ENCODE results near the gene KBTBD6. TPM values are rescaled to one million over a fixed set of nuclear protein-coding genes. Genes with fewer than 3 reads are reported as not detected.

Gene KBTBD6
- total and polyA plus RNA-seq, 2 of the 13 experiments (the other 11 are each of a cell fraction or from before 2014, with no cell fraction given): 4.4 to 12.0 TPM

DNA sequence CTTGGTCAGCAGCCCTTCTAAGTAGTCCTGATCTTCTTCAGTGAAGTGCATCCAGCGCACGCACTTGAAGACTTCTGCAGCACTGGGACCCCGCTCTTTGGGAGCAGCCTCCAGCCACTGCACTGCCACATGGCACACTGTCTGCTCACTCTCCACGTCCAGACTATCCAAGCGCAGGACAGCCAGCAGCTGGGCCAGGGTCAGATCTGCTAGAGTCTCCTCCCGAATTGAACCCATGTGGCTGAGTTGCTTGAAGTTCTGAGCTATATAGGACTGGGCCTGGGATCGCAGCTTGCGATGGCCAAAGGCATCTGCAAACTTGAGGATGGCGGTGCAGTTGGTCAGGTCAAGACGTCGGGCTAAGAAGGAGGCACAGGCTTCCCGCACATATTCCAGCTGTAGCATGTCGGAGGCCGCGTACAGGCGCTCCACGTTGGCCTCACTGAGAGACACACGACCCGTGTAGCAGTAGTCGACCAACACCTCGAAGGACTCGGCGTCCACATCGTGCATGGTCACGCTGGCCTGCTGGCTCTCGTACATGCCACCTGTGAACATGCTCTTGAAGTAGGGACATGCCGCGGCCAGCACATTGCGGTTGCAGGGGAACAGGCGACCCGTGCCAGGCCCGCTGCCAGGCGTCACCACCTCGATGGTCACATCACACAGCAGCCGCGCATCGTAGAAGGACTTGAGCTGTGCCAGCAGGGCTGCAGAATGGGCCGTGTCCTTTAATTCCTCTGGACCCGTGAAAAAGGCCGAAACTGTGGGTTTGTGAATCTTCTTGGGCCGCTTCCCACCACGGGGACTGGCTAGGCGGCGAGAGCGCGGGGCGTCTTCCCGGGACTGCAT lies 716 bp downstream of the KBTBD6 start (continued):
- TF ChIP-seq, protein P1, sequence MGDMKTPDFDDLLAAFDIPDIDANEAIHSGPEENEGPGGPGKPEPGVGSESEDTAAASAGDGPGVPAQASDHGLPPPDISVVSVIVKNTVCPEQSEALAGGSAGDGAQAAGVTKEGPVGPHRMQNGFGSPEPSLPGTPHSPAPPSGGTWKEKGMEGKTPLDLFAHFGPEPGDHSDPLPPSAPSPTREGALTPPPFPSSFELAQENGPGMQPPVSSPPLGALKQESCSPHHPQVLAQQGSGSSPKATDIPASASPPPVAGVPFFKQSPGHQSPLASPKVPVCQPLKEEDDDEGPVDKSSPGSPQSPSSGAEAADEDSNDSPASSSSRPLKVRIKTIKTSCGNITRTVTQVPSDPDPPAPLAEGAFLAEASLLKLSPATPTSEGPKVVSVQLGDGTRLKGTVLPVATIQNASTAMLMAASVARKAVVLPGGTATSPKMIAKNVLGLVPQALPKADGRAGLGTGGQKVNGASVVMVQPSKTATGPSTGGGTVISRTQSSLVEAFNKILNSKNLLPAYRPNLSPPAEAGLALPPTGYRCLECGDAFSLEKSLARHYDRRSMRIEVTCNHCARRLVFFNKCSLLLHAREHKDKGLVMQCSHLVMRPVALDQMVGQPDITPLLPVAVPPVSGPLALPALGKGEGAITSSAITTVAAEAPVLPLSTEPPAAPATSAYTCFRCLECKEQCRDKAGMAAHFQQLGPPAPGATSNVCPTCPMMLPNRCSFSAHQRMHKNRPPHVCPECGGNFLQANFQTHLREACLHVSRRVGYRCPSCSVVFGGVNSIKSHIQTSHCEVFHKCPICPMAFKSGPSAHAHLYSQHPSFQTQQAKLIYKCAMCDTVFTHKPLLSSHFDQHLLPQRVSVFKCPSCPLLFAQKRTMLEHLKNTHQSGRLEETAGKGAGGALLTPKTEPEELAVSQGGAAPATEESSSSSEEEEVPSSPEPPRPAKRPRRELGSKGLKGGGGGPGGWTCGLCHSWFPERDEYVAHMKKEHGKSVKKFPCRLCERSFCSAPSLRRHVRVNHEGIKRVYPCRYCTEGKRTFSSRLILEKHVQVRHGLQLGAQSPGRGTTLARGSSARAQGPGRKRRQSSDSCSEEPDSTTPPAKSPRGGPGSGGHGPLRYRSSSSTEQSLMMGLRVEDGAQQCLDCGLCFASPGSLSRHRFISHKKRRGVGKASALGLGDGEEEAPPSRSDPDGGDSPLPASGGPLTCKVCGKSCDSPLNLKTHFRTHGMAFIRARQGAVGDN (CRISPR knock-in tag; IDR thresholded peaks at IDR 0.05): peak; percentile 92
- TF ChIP-seq, protein P2, sequence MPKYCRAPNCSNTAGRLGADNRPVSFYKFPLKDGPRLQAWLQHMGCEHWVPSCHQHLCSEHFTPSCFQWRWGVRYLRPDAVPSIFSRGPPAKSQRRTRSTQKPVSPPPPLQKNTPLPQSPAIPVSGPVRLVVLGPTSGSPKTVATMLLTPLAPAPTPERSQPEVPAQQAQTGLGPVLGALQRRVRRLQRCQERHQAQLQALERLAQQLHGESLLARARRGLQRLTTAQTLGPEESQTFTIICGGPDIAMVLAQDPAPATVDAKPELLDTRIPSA (CRISPR knock-in tag; IDR thresholded peaks at IDR 0.05; ENCODE audit: borderline replicate concordance): 0 out of 2 replicates have a peak, but pooled peaks have one; percentile 28
- peak; percentile 50; the same call in 1 of the 2 replicates for TF ChIP-seq ZNF703 (CRISPR knock-in tag; IDR thresholded peaks at IDR 0.05; ENCODE audit: borderline replicate concordance)
- TF ChIP-seq EEA1 (CRISPR knock-in tag; IDR thresholded peaks at IDR 0.05; ENCODE audit: borderline replicate concordance): peak; percentile 30; the same call in 1 of the 2 replicates
- 0 out of 2 replicates have a peak, but pooled peaks have one; percentile 7 for TF ChIP-seq ZNF431 (CRISPR knock-in tag; IDR thresholded peaks at IDR 0.05; ENCODE audit: borderline replicate concordance, low read depth)
- peak; percentile 87; the same call in 1 of the 2 replicates for TF ChIP-seq ZNF776 (CRISPR knock-in tag; IDR thresholded peaks at IDR 0.05)
- TF ChIP-seq, protein P3, sequence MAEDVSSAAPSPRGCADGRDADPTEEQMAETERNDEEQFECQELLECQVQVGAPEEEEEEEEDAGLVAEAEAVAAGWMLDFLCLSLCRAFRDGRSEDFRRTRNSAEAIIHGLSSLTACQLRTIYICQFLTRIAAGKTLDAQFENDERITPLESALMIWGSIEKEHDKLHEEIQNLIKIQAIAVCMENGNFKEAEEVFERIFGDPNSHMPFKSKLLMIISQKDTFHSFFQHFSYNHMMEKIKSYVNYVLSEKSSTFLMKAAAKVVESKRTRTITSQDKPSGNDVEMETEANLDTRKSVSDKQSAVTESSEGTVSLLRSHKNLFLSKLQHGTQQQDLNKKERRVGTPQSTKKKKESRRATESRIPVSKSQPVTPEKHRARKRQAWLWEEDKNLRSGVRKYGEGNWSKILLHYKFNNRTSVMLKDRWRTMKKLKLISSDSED (CRISPR knock-in tag; IDR thresholded peaks at IDR 0.05): 0 out of 2 replicates have a peak, but pooled peaks have one; percentile 42
- 0 out of 2 replicates have a peak, but pooled peaks have one; percentile 6 for TF ChIP-seq ZNF552 (CRISPR knock-in tag; IDR thresholded peaks at IDR 0.05; ENCODE audit: borderline replicate concordance)
- TF ChIP-seq ZFP82 (CRISPR knock-in tag; IDR thresholded peaks at IDR 0.05; ENCODE audit: borderline replicate concordance): peak; percentile 12; the same call in 1 of the 2 replicates
- TF ChIP-seq ZNF546 (CRISPR knock-in tag; conservative IDR thresholded peaks at IDR 0.05): 0 out of 2 replicates have a peak, but pooled peaks have one; percentile 8
- TF ChIP-seq ZNF737 (CRISPR knock-in tag; IDR thresholded peaks at IDR 0.05; ENCODE audit: borderline replicate concordance): peak; percentile 18; the same call in 1 of the 2 replicates
- TF ChIP-seq ZNF616 (CRISPR knock-in tag; IDR thresholded peaks at IDR 0.05; ENCODE audit: low read depth): 0 out of 2 replicates have a peak, but pooled peaks have one; percentile 24
- 0 out of 2 replicates have a peak, but pooled peaks have one; percentile 38 for TF ChIP-seq ZNF451 (CRISPR knock-in tag; IDR thresholded peaks at IDR 0.05)
- TF ChIP-seq, protein P4, sequence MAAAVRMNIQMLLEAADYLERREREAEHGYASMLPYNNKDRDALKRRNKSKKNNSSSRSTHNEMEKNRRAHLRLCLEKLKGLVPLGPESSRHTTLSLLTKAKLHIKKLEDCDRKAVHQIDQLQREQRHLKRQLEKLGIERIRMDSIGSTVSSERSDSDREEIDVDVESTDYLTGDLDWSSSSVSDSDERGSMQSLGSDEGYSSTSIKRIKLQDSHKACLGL (CRISPR knock-in tag; IDR thresholded peaks at IDR 0.05): peak; percentile 45; the same call in 1 of the 2 replicates
- TF ChIP-seq ZNF224 (CRISPR knock-in tag; IDR thresholded peaks at IDR 0.05): peak; percentile 77; the same call in 1 of the 2 replicates
- peak; percentile 41 for TF ChIP-seq AGO1 (IDR thresholded peaks at IDR 0.05; ENCODE audit: low read depth, low read length, poor library complexity, severe bottlenecking)

Data from HepG2 (cell line).